DOHH2 (cell line): ENCODE data around the gene FNDC5.

Experiments used
- EZH2phosphoT487 ChIP-seq: fragments of 200-600 bp; sonication (generic); IDR thresholded peaks from 2 replicates; pipeline ENCODE4 v1.6.1; 2017; ENCODE audit warnings: borderline replicate concordance, mild to moderate bottlenecking, antibody characterized with exemption, low read length, moderate library complexity, mixed read lengths
- TF ChIP-seq, protein P1 (sequence below): fragments of 200-600 bp; sonication (generic); IDR thresholded peaks from one replicate; pipeline ENCODE4 v1.5.1; 2014; ENCODE audit warnings: antibody characterized with exemption, mild to moderate bottlenecking, low read depth, low read length; ENCODE audit not compliant: poor library complexity, severe bottlenecking

DNA sequence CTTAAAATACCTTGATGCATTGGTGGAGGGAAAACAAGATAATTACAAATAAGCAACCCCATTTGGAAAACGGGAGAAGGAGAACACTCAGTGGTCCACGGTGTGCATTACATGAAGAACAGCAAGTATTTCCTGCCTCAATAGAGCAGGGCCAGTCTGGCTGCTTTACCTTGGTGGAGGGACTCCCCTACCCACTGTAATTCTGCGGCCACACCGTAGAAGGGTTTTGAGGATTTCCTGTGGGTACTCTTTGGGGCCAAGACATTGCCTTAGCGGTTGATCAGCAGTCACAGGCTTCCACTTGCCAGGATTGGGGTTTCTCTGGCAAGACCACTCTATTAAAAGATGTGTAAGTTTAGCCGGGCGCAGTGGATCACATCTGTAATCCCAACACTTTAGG, 46.8 kb upstream of the FNDC5 start:
- TF ChIP-seq, protein P1, sequence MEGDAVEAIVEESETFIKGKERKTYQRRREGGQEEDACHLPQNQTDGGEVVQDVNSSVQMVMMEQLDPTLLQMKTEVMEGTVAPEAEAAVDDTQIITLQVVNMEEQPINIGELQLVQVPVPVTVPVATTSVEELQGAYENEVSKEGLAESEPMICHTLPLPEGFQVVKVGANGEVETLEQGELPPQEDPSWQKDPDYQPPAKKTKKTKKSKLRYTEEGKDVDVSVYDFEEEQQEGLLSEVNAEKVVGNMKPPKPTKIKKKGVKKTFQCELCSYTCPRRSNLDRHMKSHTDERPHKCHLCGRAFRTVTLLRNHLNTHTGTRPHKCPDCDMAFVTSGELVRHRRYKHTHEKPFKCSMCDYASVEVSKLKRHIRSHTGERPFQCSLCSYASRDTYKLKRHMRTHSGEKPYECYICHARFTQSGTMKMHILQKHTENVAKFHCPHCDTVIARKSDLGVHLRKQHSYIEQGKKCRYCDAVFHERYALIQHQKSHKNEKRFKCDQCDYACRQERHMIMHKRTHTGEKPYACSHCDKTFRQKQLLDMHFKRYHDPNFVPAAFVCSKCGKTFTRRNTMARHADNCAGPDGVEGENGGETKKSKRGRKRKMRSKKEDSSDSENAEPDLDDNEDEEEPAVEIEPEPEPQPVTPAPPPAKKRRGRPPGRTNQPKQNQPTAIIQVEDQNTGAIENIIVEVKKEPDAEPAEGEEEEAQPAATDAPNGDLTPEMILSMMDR = no peak
- TF ChIP-seq EZH2phosphoT487 = no peak
